Panc1 (cell line): ENCODE data around the gene PITX1. TPM values are rescaled to one million over a fixed set of nuclear protein-coding genes. Genes with fewer than 3 reads are reported as not detected.

ENCODE experiments used
- ATAC-seq: fragments of 200-7000 bp; cut with Tn5 transposase; 2 replicates; pipeline ENCODE4 v1.9.1; 2020; ENCODE audit warnings: mild to moderate bottlenecking, moderate library complexity
- BruUV-seq: library from RNA; stranded (reverse); fragments of 400-500 nt; replicated peaks from 2 replicates; lab custom pipeline; 2021; lab: Mats Ljungman, UMichigan
- CTCF ChIA-PET: fragments of 300-600 bp; sonication (Branson Sonifier 250); formaldehyde crosslinking; loops from one replicate; lab custom pipeline; 2022; ENCODE audit warnings: antibody characterized with exemption; lab: Charles Lee
- POLR2A ChIA-PET: fragments of 300-600 bp; sonication (Branson Sonifier 250); formaldehyde crosslinking; loops from one replicate; lab custom pipeline; 2022; ENCODE audit warnings: antibody characterized with exemption; lab: Charles Lee
- DNase-seq: peaks from one replicate; pipeline ENCODE4 v3.0.0-alpha.2; 2010; ENCODE audit warnings: low read depth, low spot score
- H3K27ac ChIP-seq: 2 replicates; pipeline ENCODE4 v1.5.1; 2011; ENCODE audit warnings: mild to moderate bottlenecking, low read length, inconsistent platforms
- H3K27me3 ChIP-seq: fragments of 200-500 bp; sonication (Bioruptor generic); 2 replicates; pipeline ENCODE4 v1.6.0; 2014; ENCODE audit warnings: low read length, inconsistent platforms; ENCODE audit not compliant: control insufficient read depth, insufficient read depth
- H3K36me3 ChIP-seq: fragments of 200-500 bp; sonication (Bioruptor generic); 2 replicates; pipeline ENCODE4 v1.5.1; 2014; ENCODE audit warnings: inconsistent platforms, mild to moderate bottlenecking, low read length, moderate library complexity; ENCODE audit not compliant: control insufficient read depth, insufficient read depth
- H3K4me1 ChIP-seq: 2 replicates; pipeline ENCODE4 v1.5.1; 2011; ENCODE audit warnings: inconsistent platforms, mild to moderate bottlenecking, low read length, moderate library complexity; ENCODE audit not compliant: control insufficient read depth, insufficient read depth
- H3K4me3 ChIP-seq, 2 experiments: 2 replicates each; pipeline ENCODE4 v1.5.1; 2011 to 2012; ENCODE audit warnings: low read depth in 2 of 2, low read length in 2 of 2, mild to moderate bottlenecking in 2 of 2, inconsistent platforms in 1 of 2, moderate library complexity in 1 of 2
- H3K9me3 ChIP-seq: fragments of 200-500 bp; sonication (Bioruptor generic); 2 replicates; pipeline ENCODE4 v1.5.1; 2014; ENCODE audit warnings: low read depth, mild to moderate bottlenecking, inconsistent platforms, low read length, moderate library complexity; ENCODE audit not compliant: control insufficient read depth, insufficient read depth
- CTCF ChIP-seq: fragments of 450-650 bp; IDR thresholded peaks from 2 replicates; pipeline ENCODE4 v1.5.1; 2017; ENCODE audit warnings: mild to moderate bottlenecking
- POLR2AphosphoS5 ChIP-seq: IDR thresholded peaks from 2 replicates; pipeline ENCODE4 v1.6.1; 2012; ENCODE audit warnings: mild to moderate bottlenecking, low read depth, low read length, moderate library complexity
- REST ChIP-seq, 2 experiments: IDR thresholded peaks; 2 replicates each; pipeline ENCODE4 v1.6.1; 2011 to 2012; ENCODE audit warnings: low read depth in 2 of 2, control low read depth in 1 of 2, low read length in 1 of 2, mild to moderate bottlenecking in 1 of 2, moderate library complexity in 1 of 2; ENCODE audit not compliant: insufficient read depth in 1 of 2
- SIN3A ChIP-seq: IDR thresholded peaks from 2 replicates; pipeline ENCODE4 v1.6.1; 2012; ENCODE audit warnings: low read depth, mild to moderate bottlenecking, low read length, moderate library complexity, borderline replicate concordance; ENCODE audit not compliant: insufficient read depth
- TCF7L2 ChIP-seq: IDR thresholded peaks from 2 replicates; pipeline ENCODE4 v1.6.1; 2011; ENCODE audit warnings: mild to moderate bottlenecking, low read depth, low read length, inconsistent platforms
- in situ Hi-C: cut with HindIII; loops from 2 replicates; pipeline ENCODE4 v1.10.0; 2016; ENCODE audit warnings: low sequenced_read_pairs, low pct_unique_long_range_greater_than_20kb
- intact Hi-C: fragments of 100-400 bp; cut with micrococcal nuclease; formaldehyde crosslinking; loops from one replicate; pipeline ENCODE4 v1.10.0; 2022; ENCODE audit not compliant: unreplicated experiment
- total RNA-seq: library from RNA; stranded (reverse); gene quantifications from one replicate; pipeline ENCODE4 v1.2.1, GENCODE V29; 2021; ENCODE audit not compliant: unreplicated experiment

The PITX1 gene
- total RNA-seq, 1 experiment from 2014 or later, result 41.5 TPM

GRCh38 chr5:135064235-135064570, 30.2 kb upstream of the PITX1 start:
- Histone ChIP-seq H3K9me3 (no peaks in the 10 kb centered on the region), H3K27ac (no peak overlapping the region), H3K27me3 (no peaks in the 10 kb centered on the region), H3K36me3 (no peaks in the 10 kb centered on the region), H3K4me1 (peaks cover 2% of the 10 kb centered on the region), H3K4me3 (no peak overlapping the region)
- in situ Hi-C loops, result no loop called here
- no TSS peak for BruUV-seq
- POLR2A ChIA-PET, result no interaction called here
- CTCF ChIA-PET, result no interaction called here
- DNase-seq, result no peak
- ATAC-seq, result no peak
- intact Hi-C loops, result no loop called here
- no peak for TF ChIP-seq TCF7L2

GRCh38 chr5:135063511-135064234, 29.6 kb upstream of the PITX1 start:
- no peak for ATAC-seq
- no peaks in the 10 kb centered on the region for H3K27me3 ChIP-seq
- no peak overlapping the region for H3K4me3 ChIP-seq
- intact Hi-C loops, result no loop called here
- no peak for DNase-seq
- ChIA-PET CTCF (no interaction called here), POLR2A (no interaction called here)
- H3K9me3 ChIP-seq, result no peaks in the 10 kb centered on the region
- H3K4me1 ChIP-seq, result peaks cover 2% of the 10 kb centered on the region
- H3K36me3 ChIP-seq, result no peaks in the 10 kb centered on the region
- in situ Hi-C loops, result no loop called here
- BruUV-seq, result no TSS peak
- no peak overlapping the region for H3K27ac ChIP-seq
- TF ChIP-seq SIN3A, result no peak
- no peak for TF ChIP-seq POLR2AphosphoS5
- no peak for TF ChIP-seq TCF7L2
- no peak for TF ChIP-seq REST (IDR thresholded peaks at IDR 0.05; ENCODE audit: insufficient read depth in 1 of 2, low read depth in 2 of 2, low read length in 1 of 2)
- TF ChIP-seq CTCF, result no peak

- DNase-seq (no peak), ATAC-seq (no peak)
- ChIA-PET POLR2A (no interaction called here), CTCF (no interaction called here)
- TF ChIP-seq POLR2AphosphoS5, result no peak
- no peak for TF ChIP-seq REST (IDR thresholded peaks at IDR 0.05; ENCODE audit: insufficient read depth in 1 of 2, low read depth in 2 of 2, low read length in 1 of 2)
- no peak for TF ChIP-seq SIN3A
- TF ChIP-seq CTCF, result no peak
- Histone ChIP-seq H3K4me3 (no peak overlapping the region), H3K9me3 (no peaks in the 10 kb centered on the region), H3K4me1 (peaks cover 2% of the 10 kb centered on the region), H3K36me3 (no peaks in the 10 kb centered on the region), H3K27me3 (no peaks in the 10 kb centered on the region), H3K27ac (no peak overlapping the region)
- BruUV-seq, result no TSS peak
- in situ Hi-C loops, result no loop called here
- intact Hi-C loops, result no loop called here
Measured at GRCh38 chr5:135063056-135063445, 29.0 kb upstream of the PITX1 start.
